A549 (cell line): Measurements from ENCODE around the gene IER3IP1. TPM values are rescaled to one million over a fixed set of nuclear protein-coding genes. Genes with fewer than 3 reads are reported as not detected.

Source experiments
- ATAC-seq, 2 experiments: fragments of 200-7000 bp in 1 of 2; fragments of >200 bp in 1 of 2; cut with Nextera tagmentation in 1 of 2; cut with Tn5 transposase in 1 of 2; 3 replicates each; pipeline versions ENCODE4 v1.8.0 to v1.9.1; 2018 to 2020; ENCODE audit warnings: mild to moderate bottlenecking in 1 of 2, moderate library complexity in 1 of 2
- CTCF ChIA-PET: fragments of 300-600 bp; sonication (Branson Sonifier 250); formaldehyde crosslinking; extraction: SDS; loops from one replicate; lab custom pipeline; 2021; ENCODE audit warnings: antibody characterized with exemption, inconsistent platforms; lab: Yijun Ruan, JAX
- POLR2A ChIA-PET: fragments of 350-600 bp; formaldehyde crosslinking; extraction: SDS; loops from one replicate; lab custom pipeline; 2021; ENCODE audit warnings: antibody characterized with exemption, inconsistent platforms; lab: Yijun Ruan, JAX
- DNase-seq, 2 experiments: peaks; one replicate each; pipeline versions ENCODE4 v3.0.0 to v3.0.0-alpha.2; 2011 to 2016; ENCODE audit warnings: low read depth in 1 of 2, low spot score in 1 of 2
- FAIRE-seq: peaks from 2 replicates; lab custom pipeline; 2011; peaks lifted over from hg19 to GRCh38; lab: Jason Lieb, UNC
- H3K27ac ChIP-seq, 2 experiments: fragments of >200 bp; sonication (Bioruptor Twin); formaldehyde crosslinking; 3 replicates each; pipeline ENCODE4 v1.5.1; 2016 to 2017
- H3K4me1 ChIP-seq: fragments of >200 bp; sonication (Bioruptor Twin); formaldehyde crosslinking; 3 replicates; pipeline ENCODE4 v1.6.1; 2016
- H3K4me2 ChIP-seq: fragments of >200 bp; sonication (Bioruptor Twin); formaldehyde crosslinking; 3 replicates; pipeline ENCODE4 v1.6.1; 2016
- H3K4me3 ChIP-seq: fragments of >200 bp; sonication (Bioruptor Twin); formaldehyde crosslinking; 3 replicates; pipeline ENCODE4 v1.5.1; 2016
- H3K9me3 ChIP-seq: fragments of >200 bp; sonication (Bioruptor Twin); formaldehyde crosslinking; 3 replicates; pipeline ENCODE4 v1.6.1; 2016
- BHLHE40 ChIP-seq: IDR thresholded peaks from 2 replicates; pipeline ENCODE4 v1.6.1; 2012; ENCODE audit warnings: low read depth, low read length, inconsistent platforms
- CHD4 ChIP-seq: fragments of 200-600 bp; sonication (generic); IDR thresholded peaks from 2 replicates; pipeline ENCODE4 v1.6.1; 2016; ENCODE audit warnings: antibody characterized with exemption, mild to moderate bottlenecking, borderline replicate concordance
- EHF ChIP-seq: fragments of 250-450 bp; sonication (Bioruptor Pico); IDR thresholded peaks from 2 replicates; pipeline ENCODE4 v1.5.0; 2020; ENCODE audit warnings: mild to moderate bottlenecking
- ESRRA ChIP-seq: fragments of 150-350 bp; IDR thresholded peaks from 2 replicates; pipeline ENCODE4 v1.6.1; 2014; ENCODE audit warnings: mild to moderate bottlenecking, low read length, borderline replicate concordance
- GATA3 ChIP-seq: IDR thresholded peaks from 2 replicates; pipeline ENCODE4 v1.6.1; 2012; ENCODE audit warnings: borderline replicate concordance
- HEYL ChIP-seq: fragments of 250-450 bp; sonication (Bioruptor Pico); IDR thresholded peaks from 2 replicates; pipeline ENCODE4 v1.8.0; 2021; ENCODE audit warnings: mild to moderate bottlenecking, moderate library complexity
- HOXB13 ChIP-seq: fragments of 250-450 bp; sonication (Bioruptor Pico); IDR thresholded peaks from 2 replicates; pipeline ENCODE4 v1.5.0; 2020; ENCODE audit warnings: low read depth, mild to moderate bottlenecking, moderate library complexity
- HOXB5 ChIP-seq: fragments of 250-450 bp; sonication (Bioruptor Pico); IDR thresholded peaks from 2 replicates; pipeline ENCODE4 v1.5.0; 2020; ENCODE audit warnings: mild to moderate bottlenecking, moderate library complexity
- JUN ChIP-seq, 2 experiments: fragments of >200 bp; sonication (Bioruptor Twin); formaldehyde crosslinking; IDR thresholded peaks; 2 replicates in 1 of 2; 3 replicates in 1 of 2; pipeline ENCODE4 v1.6.1; 2016 to 2017
- JUNB ChIP-seq: fragments of >200 bp; sonication (Bioruptor Twin); formaldehyde crosslinking; IDR thresholded peaks from 2 replicates; pipeline ENCODE4 v1.6.1; 2016
- KDM1A ChIP-seq: fragments of 200-600 bp; sonication (generic); IDR thresholded peaks from 2 replicates; pipeline ENCODE4 v1.6.1; 2016; ENCODE audit warnings: low read depth, mild to moderate bottlenecking
- NFE2L2 ChIP-seq: fragments of 150-350 bp; conservative IDR thresholded peaks from 2 replicates; pipeline ENCODE4 v1.6.1; 2014; ENCODE audit warnings: low read length
- NR3C1 ChIP-seq: fragments of >200 bp; sonication (Bioruptor Twin); formaldehyde crosslinking; IDR thresholded peaks from 3 replicates; pipeline ENCODE4 v1.6.1; 2017
- RARB ChIP-seq: fragments of 250-450 bp; sonication (Bioruptor Pico); IDR thresholded peaks from 2 replicates; pipeline ENCODE4 v1.8.0; 2021; ENCODE audit warnings: mild to moderate bottlenecking, moderate library complexity
- ZFP36 ChIP-seq: fragments of 450-650 bp; IDR thresholded peaks from 2 replicates; pipeline ENCODE4 v1.6.1; 2014; ENCODE audit warnings: borderline replicate concordance; ENCODE audit not compliant: partially characterized antibody
- WGBS: methylation state at CpG from one replicate; pipeline ENCODE4 v1.1.6; 2017; ENCODE audit errors: missing lambda C conversion rate; 5-methylcytosine and 5-hydroxymethylcytosine counted together
- polyA plus RNA-seq, 4 experiments: library from polyadenylated mRNA; depleted of rRNA in 3 of 4; stranded (reverse); fragments of >200 nt; fragmentation: RNase III in 1 of 4; extraction: RNeasy Plus Mini Kit Qiagen cat#74134 plus additional on column Dnase treatment in 1 of 4; gene quantifications; 2 replicates in 3 of 4; 3 replicates in 1 of 4; pipeline ENCODE4 v1.2.3, GENCODE V29; 2011 to 2017
- TF ChIP-seq, protein P1 (sequence below): fragments of >200 bp; sonication (Bioruptor Twin); formaldehyde crosslinking; IDR thresholded peaks from 2 replicates; pipeline ENCODE4 v1.6.1; 2016
- TF ChIP-seq, protein P2 (sequence below): IDR thresholded peaks from 2 replicates; pipeline ENCODE4 v1.6.1; 2012; ENCODE audit warnings: low read depth, borderline replicate concordance
- TF ChIP-seq, protein P3 (sequence below): fragments of 200-600 bp; sonication (generic); IDR thresholded peaks from 2 replicates; pipeline ENCODE4 v1.6.1; 2016; ENCODE audit warnings: antibody characterized with exemption, mild to moderate bottlenecking, moderate library complexity
- TF ChIP-seq, protein P4 (sequence below): fragments of 150-350 bp; IDR thresholded peaks from 2 replicates; pipeline ENCODE4 v1.6.1; 2014; ENCODE audit warnings: low read depth, mild to moderate bottlenecking, low read length
- TF ChIP-seq, protein P5 (sequence below): IDR thresholded peaks from 2 replicates; pipeline ENCODE4 v1.6.1; 2012

Gene IER3IP1
- polyA plus RNA-seq, 2 of the 4 experiments (the other 2 are of a cell fraction), result 24.5 to 25.1 TPM

DNA sequence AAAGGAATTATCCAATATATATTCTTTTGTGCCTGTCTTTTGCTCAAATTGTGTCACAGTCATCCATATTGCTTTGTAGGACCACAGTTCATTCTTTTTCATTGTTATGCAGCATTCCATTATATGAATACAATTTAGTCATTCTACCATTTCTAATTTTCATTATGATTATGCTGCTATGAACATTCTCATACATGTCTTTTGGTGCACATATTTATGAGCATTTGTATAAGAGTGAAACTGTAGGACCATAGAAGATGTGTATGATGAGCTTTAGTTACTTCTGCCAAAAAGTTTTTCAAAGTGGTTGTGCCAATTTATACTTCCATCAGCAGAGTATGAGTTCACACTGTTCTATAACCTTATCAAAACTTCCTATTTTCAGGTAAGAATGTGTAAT lies 7.7 kb downstream of the IER3IP1 start:
- ChIA-PET POLR2A (interaction anchor here (1.1 kb wide), 1 partner anchor 18 kb away, joined by 3 read pairs; the partner anchor contains the start of gene HDHD2), CTCF (interaction anchor here (0.7 kb wide), 1 partner anchor 36 kb away, joined by 5 read pairs; no protein-coding TSS in a partner anchor)
- no peaks in the 10 kb centered on the region for H3K9me3 ChIP-seq
- no peak overlapping the region for H3K4me3 ChIP-seq
- FAIRE-seq (no peak), ATAC-seq (no peak), DNase-seq (no peak)
- H3K4me1 ChIP-seq, result no peaks in the 10 kb centered on the region
- TF ChIP-seq HOXB5 (CRISPR knock-in tag) (no peak), ZFP36 (no peak), GATA3 (no peak), HEYL (no peak), NR3C1 (no peak)
- TF ChIP-seq, protein P1, sequence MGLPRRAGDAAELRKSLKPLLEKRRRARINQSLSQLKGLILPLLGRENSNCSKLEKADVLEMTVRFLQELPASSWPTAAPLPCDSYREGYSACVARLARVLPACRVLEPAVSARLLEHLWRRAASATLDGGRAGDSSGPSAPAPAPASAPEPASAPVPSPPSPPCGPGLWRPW, result no peak
- TF ChIP-seq, protein P2, sequence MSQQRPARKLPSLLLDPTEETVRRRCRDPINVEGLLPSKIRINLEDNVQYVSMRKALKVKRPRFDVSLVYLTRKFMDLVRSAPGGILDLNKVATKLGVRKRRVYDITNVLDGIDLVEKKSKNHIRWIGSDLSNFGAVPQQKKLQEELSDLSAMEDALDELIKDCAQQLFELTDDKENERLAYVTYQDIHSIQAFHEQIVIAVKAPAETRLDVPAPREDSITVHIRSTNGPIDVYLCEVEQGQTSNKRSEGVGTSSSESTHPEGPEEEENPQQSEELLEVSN, result no peak
- TF ChIP-seq, protein P3, sequence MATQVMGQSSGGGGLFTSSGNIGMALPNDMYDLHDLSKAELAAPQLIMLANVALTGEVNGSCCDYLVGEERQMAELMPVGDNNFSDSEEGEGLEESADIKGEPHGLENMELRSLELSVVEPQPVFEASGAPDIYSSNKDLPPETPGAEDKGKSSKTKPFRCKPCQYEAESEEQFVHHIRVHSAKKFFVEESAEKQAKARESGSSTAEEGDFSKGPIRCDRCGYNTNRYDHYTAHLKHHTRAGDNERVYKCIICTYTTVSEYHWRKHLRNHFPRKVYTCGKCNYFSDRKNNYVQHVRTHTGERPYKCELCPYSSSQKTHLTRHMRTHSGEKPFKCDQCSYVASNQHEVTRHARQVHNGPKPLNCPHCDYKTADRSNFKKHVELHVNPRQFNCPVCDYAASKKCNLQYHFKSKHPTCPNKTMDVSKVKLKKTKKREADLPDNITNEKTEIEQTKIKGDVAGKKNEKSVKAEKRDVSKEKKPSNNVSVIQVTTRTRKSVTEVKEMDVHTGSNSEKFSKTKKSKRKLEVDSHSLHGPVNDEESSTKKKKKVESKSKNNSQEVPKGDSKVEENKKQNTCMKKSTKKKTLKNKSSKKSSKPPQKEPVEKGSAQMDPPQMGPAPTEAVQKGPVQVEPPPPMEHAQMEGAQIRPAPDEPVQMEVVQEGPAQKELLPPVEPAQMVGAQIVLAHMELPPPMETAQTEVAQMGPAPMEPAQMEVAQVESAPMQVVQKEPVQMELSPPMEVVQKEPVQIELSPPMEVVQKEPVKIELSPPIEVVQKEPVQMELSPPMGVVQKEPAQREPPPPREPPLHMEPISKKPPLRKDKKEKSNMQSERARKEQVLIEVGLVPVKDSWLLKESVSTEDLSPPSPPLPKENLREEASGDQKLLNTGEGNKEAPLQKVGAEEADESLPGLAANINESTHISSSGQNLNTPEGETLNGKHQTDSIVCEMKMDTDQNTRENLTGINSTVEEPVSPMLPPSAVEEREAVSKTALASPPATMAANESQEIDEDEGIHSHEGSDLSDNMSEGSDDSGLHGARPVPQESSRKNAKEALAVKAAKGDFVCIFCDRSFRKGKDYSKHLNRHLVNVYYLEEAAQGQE, result no peak
- H3K4me2 ChIP-seq, result no peak overlapping the region
- H3K27ac ChIP-seq, result no peak overlapping the region

DNA sequence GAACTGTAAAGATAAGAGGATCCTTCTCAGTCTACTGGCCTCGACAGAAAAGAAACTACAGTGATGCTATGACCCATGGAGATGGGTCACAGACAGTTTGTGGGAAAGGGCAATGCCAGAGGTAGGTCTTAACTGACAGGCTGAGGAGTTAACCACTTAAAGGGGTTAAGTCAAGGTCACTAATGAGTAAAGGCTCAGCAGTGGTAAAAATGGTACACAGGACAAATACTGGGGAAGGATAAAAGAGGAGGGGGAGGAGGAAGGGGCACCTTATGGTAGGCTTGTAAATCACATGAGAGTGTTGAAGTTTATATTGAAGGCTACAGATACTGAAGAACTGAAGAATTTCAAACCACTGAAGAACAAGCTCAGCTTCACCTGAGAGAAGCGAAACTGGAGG lies 9.9 kb downstream of the IER3IP1 start:
- DNase-seq (no peak), ATAC-seq (no peak), FAIRE-seq (no peak)
- WGBS, result 87% methylated on average over 2 of the region's 2 CpGs
- TF ChIP-seq ESRRA (no peak), HOXB13 (CRISPR knock-in tag) (no peak), NFE2L2 (no peak), RARB (CRISPR knock-in tag) (no peak), NR3C1 (no peak), EHF (CRISPR knock-in tag) (no peak), JUN (IDR thresholded peaks at IDR 0.05) (no peak), CHD4 (no peak), BHLHE40 (no peak), JUNB (no peak), KDM1A (no peak)
- TF ChIP-seq, protein P4, sequence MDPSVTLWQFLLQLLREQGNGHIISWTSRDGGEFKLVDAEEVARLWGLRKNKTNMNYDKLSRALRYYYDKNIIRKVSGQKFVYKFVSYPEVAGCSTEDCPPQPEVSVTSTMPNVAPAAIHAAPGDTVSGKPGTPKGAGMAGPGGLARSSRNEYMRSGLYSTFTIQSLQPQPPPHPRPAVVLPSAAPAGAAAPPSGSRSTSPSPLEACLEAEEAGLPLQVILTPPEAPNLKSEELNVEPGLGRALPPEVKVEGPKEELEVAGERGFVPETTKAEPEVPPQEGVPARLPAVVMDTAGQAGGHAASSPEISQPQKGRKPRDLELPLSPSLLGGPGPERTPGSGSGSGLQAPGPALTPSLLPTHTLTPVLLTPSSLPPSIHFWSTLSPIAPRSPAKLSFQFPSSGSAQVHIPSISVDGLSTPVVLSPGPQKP, result no peak
- TF ChIP-seq, protein P5, sequence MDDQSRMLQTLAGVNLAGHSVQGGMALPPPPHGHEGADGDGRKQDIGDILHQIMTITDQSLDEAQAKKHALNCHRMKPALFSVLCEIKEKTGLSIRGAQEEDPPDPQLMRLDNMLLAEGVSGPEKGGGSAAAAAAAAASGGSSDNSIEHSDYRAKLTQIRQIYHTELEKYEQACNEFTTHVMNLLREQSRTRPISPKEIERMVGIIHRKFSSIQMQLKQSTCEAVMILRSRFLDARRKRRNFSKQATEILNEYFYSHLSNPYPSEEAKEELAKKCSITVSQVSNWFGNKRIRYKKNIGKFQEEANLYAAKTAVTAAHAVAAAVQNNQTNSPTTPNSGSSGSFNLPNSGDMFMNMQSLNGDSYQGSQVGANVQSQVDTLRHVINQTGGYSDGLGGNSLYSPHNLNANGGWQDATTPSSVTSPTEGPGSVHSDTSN, result no peak
- H3K9me3 ChIP-seq, result no peaks in the 10 kb centered on the region
- no peak overlapping the region for H3K4me2 ChIP-seq
- H3K27ac ChIP-seq, result no peak overlapping the region
- no peaks in the 10 kb centered on the region for H3K4me1 ChIP-seq
- CTCF ChIA-PET, result interaction anchor here (1.2 kb wide), 1 partner anchor 16 kb away, joined by 3 read pairs; the partner anchor contains the start of gene HDHD2
- POLR2A ChIA-PET, result no interaction called here
- H3K4me3 ChIP-seq, result no peak overlapping the region
